Suppressor macrophage treated with lipopolysaccharide for 1 hour (primary cell): ENCODE data around the gene ZEB2.
A peak's percentile ranks its signal among the peaks of the same experiment; 100 is the strongest.

Experiments
- DNase-seq, 3 donors: peaks; one replicate each; pipeline ENCODE4 v3.0.0-alpha.2; 2020 to 2022

The ZEB2 gene

GRCh38 chr2:144414324-144414845 is 105.5 kb downstream of the ZEB2 start:
- peak; percentile 77 to 98 (median 93) for DNase-seq

- peak; percentile 43 to 84 (median 72) for DNase-seq
Observed at GRCh38 chr2:144412709-144413108, 107.2 kb downstream of the ZEB2 start.

DNA sequence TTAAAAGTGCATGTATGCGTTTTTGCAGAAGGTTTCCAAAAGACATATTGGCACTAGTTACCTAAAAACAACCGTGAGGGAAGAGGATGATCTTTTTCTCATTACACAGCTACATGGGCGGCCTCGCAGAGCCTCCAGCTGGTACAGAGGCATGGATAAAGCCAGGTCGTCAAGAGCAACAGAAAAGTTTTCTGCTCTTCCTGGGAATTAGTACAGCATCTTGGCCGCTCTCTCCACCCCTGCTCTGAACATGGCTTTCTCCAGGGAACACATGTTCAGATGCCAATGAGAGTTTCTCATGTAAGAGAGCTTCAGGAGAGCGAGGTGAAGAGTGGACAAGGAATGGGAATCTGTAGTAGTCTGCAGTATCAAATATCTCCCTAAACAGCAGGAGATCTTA is 108.4 kb downstream of the ZEB2 start:
- DNase-seq: no peak

DNA sequence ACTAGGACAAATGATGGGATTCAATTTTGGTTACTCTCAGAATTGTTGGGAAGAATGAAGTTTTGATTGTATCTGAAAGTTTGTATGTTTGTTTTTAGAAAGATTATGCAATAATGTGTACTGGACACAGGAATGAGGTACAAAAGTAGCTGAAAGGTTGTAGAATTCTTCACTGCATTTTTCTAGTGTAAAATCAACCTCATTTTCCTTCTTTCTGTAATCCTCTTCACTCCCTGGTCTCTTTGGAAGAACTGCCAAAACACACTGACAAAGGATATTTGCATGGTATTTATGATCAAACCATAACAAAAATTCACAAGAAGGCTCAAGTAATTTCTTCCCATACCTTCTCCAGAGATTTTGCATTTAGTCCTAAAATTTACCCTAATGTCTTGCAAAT is 110.7 kb downstream of the ZEB2 start:
- no peak for DNase-seq

GRCh38 chr2:144407262-144407661 is 112.7 kb downstream of the ZEB2 start:
- DNase-seq: no peak

- DNase-seq: peak in 1 of 3 donors; percentile 45
Observed at GRCh38 chr2:144405982-144406788, 113.7 kb downstream of the ZEB2 start.

DNA sequence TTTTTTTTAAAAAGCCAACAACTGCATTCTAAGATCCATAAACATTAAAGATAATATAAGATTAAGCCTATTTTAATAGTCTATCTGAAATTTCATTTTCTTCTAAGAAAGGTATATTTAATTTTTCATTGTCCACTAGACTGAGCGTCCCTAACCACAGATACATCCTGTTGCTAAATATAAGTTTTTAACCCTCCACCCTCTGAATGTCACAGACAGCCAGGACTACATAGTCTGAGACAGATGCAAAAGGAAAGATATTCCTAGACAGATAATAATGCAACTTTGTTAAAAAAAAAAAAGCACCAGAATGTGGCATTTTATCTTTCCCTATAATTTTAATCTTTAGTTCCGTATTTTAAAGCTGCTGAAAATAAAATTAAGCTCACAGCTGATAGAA is 114.6 kb downstream of the ZEB2 start:
- DNase-seq: no peak

GRCh38 chr2:144404586-144405314 is 115.2 kb downstream of the ZEB2 start:
- no peak for DNase-seq

DNA sequence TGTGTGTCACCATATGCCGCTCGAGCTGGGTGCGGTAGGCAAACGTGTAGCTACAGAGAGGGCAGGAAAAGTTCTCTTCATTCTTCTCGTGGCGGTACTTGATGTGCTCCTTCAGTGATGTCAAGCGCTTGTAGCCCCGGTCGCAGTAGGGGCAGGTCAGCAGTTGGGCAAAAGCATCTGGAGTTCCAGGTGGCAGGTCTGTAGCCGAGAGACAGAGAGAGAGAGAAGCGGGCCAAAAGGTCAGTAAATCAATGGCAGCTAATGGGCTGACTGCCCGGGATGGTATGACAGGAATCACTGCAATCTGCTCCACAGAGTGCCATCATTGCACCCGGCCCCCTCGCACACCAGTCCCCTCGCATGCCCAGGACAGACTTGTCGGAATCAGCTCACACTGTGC is 116.0 kb downstream of the ZEB2 start:
- no peak for DNase-seq

GRCh38 chr2:144402251-144402650 is 117.7 kb downstream of the ZEB2 start:
- no peak for DNase-seq

DNA sequence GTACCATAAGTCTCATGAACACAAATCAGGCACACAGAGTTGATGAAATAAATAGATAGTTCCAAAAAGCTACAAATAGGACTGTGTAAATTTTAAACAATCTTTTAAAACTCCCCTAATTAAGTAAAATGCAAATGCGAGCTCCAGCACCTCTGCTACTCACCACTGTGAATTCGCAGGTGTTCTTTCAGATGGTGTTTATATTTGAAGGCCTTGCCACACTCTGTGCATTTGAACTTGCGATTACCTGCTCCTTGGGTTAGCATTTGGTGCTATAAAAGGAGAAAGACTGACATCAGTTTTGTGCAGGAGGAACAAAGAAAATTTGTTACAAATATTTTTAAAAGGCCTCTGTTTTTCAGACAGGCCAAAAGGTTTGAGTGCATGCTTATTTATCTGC is 118.9 kb downstream of the ZEB2 start:
- DNase-seq: no peak

DNA sequence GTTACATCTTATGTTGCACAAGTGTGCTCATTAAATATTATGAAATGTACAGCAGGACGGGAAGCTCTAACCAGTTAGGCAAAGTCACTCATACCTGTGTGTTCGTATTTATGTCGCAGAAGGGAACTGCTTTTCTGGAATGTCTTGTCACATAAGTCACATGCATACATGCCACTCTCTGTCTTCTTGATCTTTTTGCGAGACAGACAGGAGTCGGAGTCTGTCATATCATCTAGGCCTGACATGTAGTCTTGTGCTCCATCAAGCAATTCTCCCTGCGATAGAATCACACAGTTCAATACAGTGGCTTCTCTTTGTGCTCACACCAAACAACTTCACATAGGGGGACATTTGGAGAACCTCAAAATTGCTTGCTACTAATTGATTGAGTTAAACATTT is 123.6 kb downstream of the ZEB2 start:
- DNase-seq: no peak

DNA sequence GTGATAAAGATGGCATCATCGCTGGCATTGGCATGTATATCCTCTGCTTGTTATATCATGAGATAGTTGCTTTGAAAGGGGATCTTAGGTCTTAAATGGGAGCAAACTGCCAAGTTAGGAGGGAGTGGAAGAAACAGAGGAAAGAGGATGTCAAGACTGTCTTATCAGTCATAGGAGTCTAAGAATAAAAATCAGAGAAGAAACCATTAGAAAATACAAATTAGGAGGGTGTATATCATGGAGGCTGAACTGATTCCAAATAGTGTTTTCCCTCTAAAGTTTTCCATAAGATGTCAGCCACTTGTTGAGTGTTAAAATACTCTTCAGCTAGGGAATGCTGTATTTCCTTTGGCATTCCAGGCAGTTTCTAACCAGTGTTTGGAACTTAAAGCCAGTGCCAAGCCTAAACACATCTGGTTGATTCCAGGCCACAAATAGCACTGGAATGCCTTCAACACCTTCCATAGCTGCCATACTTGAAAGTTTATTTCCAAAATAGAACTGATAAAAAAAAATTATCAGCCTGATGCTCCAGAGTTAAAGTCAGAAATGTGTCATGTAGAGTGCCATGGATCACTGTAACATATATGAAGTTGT is 129.4 kb downstream of the ZEB2 start:
- no peak for DNase-seq

DNA sequence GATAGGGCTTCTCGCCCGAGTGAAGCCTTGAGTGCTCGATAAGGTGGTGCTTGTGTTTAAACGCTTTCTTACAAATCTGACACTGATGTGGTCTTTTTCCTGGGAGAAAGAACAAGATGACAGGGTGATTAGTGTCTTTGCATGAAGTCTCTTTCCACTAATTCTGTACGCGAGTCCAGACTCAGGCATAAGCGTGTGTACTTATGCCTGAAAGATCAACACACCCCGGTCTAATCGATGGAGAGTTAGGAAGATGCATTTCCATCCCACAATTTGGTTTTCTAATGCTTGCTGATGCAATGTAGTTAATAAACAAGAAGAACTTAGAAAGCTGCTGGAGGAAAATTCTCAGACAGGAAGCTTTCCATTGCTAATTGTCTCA is 130.0 kb downstream of the ZEB2 start:
- no peak for DNase-seq

GRCh38 chr2:144389151-144389929 is 130.6 kb downstream of the ZEB2 start:
- no peak for DNase-seq

GRCh38 chr2:144385381-144385780 is 134.5 kb downstream of the ZEB2 start:
- DNase-seq: no peak

DNA sequence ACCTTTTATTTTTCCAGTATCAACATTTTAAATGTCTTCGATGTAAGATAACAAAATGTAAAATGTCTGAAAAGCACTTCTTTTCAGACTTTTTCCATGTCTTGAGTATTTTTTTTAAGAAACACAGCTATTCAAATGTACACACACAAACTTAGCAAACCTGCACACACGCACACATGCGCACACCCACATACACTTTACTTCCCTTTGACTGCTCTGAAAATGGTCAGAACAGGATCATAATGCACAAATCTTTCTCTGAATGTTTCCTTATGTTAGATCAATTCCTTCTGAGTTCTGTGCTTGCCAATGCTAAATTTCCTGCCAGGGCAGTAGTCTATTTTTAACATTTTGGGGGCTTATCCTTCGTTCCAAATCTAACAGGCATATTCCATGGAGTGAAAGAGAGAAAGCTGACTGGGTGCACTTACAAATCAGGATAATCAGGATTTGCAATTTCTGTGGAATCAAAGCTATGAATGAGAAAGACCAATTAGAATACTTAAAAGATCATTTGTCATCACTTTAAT is 136.3 kb downstream of the ZEB2 start:
- peak in 1 of 3 donors; percentile 42 for DNase-seq

- peak; percentile 39 to 71 (median 57) for DNase-seq
Observed at GRCh38 chr2:144382849-144383248, 137.1 kb downstream of the ZEB2 start.

- DNase-seq: no peak
Observed at GRCh38 chr2:144381716-144382115, 138.2 kb downstream of the ZEB2 start.

GRCh38 chr2:144379851-144380311 is 140.0 kb downstream of the ZEB2 start:
- DNase-seq: peak; percentile 42 to 53 (median 49)

DNA sequence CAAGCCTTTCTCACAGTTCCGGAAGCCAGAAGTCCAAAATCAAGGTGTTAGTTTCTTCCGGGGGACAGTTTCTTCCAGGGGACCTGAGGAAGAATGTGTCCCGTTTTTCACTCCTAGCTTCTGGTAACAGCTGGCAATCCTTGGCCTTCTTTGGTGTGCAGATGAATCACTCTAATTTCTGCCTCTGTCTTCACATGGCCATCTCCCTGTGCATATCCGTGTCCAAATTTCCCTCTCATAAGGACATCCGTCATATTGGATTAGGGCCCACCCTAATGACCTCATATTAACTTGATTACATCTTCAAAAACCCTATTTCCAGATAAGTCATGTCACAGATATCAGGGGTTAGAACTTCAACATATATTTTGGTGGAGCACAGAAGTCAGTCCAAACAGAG is 141.4 kb downstream of the ZEB2 start:
- DNase-seq: peak in 2 of 3 donors; percentile 24 to 58

DNA sequence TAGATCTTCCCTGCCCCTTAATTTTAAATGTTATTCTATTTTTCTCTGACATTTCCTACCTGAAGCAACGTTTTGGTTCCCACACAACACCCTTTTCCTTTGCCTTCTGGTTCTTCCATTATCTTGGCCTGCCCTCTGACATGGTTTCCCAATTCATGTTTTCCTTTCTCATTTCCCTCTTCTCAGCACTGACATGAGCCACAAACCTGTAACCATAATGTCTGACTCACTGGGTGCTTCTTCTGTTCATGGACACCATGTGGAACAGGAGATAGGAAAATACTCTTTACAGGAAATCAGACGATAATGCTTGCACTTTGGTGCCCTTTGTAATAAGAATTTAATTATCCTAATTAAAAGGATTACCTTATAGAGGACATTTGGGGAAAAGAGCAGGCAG is 142.0 kb downstream of the ZEB2 start:
- DNase-seq: peak; percentile 72 to 93 (median 86)
